Measurements from ENCODE around the gene ATXN3L. TPM values are rescaled to one million over a fixed set of nuclear protein-coding genes. Genes with fewer than 3 reads are reported as not detected.

The ATXN3L gene
- not detected in 2 replicates for total RNA-seq

DNA sequence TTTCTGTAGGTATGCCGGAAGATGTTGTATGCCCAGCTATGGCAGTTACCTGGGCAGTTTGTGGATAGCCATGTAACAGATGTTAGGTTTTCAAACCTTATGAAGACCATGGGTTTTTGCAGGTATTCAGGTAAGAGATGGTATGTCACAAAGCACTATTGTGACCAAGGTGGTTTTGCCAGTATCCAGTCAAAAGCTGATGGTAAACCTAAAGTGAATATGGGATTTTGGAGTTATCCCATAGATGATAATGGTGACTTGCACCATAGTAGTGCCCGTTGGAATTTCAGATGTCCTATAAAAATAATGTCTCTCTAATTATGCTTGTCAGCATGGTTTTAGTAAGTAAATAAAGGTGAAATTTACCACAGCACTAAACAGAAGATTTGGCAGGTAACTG is at the start of gene ATXN3L:
ATXN3L (minus strand) TSS at position 101 of the 400 bp plus-strand sequence. CDS start 119 bp downstream, outside the sequence.
- DNase-seq = no peak

DNA sequence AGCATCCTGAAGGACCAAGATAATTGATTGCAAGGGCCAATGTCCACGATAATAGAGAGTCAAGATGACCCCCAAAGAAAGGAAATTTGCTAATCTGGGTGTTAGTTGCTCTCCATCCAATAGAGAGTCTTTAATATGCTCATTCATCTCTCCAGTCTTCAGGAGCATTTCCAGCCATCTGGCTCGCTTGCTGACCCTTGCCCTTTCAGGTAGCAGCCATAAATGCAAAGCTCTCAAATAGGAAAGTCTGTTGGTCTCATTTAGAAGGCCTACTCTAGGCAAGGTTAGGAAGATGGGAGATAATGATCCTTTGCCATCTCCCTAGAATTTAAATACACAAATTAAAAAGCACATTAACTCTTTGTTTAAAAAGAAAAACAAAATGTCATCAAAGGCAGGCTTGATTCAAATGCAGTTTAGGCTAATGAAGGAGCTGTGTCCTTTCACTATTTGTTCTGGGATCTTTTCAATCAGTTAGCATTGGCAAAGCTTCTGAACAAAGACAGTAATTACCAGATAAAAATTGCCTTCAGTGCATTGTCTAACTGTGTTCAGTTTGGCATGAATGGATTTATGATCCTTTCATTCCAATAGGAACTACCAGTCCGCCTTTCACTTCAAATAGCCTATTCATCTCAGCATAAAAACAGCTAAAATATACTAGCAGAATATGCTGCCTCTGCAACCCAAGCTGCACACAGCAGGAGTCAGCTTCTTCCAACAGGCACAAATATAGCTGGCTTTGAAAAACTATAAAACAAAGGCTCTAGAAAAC is 49.6 kb upstream of the ATXN3L start:
- no peak for DNase-seq

GRCh38 chrX:13367950-13368349 is 48.1 kb upstream of the ATXN3L start:
- no peak for DNase-seq

DNA sequence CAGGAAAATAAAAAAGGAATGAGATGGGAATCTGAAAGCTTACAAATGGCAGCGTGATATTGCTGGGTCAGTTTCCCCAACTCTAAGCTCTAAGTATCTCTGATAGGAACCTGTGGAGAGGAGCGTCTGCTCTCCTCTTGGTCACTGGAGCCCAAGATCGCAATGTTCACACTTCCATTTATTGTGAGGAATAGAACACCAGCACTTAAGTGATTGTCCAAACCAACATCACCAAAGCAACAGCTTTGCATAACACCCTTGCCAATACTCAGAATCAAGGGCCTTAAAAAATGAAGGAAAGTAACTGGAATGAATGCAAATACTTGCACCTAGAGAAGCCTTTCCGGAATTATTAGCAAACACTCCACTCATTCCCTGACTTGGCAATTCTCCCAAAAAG is 46.8 kb upstream of the ATXN3L start:
- no peak for DNase-seq

DNA sequence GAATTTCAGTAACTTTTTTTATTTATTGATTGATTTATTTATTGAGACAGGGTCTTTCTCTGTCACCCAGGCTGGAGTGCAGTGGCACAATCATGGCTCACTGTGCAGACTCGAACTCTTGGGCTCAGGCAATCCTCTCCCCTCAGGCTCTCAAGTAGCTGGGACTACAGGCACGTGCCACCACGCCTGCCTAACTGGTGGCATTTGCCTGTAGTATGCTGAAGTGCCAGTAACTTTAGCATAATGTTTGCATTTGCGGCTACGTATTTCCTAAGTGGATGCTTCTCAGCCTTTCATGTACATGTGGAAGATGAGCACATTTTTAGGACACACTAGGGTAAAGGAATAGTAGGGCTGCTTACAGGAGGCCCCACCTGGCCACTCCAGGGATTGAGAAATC is 45.3 kb upstream of the ATXN3L start:
- no peak for DNase-seq

- DNase-seq = peak; percentile 25
Measured at GRCh38 chrX:13364230-13364857, 44.5 kb upstream of the ATXN3L start.

DNA sequence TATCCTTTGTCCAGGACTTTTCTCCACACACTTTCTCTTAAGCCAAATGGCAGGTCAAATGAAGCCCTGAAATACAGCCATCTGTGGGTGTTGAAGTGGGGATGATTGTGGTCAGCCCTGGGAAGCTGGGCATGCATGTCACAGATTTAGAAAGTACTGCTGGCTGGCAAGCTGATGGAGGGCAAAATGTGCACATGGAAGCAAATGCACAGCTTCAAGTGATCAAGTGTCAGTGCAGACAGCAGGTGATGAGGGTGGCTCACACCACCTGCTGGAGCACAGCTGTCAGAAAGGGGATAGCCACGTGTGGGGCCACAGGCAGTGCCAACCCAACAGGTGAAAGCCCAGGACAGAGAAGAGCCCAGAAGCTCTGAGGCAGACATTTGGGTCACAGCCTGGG is 40.3 kb upstream of the ATXN3L start:
- DNase-seq = no peak

DNA sequence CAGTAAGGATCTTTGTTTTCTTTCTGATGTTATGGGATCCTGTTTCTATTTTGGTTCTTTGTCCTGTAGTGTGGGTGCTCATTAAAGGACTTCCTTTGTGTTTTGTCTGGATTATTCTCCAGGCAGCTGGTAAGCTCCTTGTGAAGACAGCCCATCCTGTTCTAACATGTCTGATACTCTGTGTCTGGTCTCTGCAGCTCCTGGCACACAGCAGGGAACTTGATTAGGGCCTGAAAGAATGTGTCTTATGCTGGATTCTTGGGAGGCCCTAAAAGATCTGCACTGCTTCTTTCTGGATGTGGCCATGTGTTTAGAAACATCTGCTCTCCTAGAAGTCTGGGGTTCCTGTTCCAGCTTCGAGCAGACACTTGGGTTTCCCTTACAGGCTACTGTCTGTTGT is 38.1 kb upstream of the ATXN3L start:
- DNase-seq = peak; percentile 55

DNA sequence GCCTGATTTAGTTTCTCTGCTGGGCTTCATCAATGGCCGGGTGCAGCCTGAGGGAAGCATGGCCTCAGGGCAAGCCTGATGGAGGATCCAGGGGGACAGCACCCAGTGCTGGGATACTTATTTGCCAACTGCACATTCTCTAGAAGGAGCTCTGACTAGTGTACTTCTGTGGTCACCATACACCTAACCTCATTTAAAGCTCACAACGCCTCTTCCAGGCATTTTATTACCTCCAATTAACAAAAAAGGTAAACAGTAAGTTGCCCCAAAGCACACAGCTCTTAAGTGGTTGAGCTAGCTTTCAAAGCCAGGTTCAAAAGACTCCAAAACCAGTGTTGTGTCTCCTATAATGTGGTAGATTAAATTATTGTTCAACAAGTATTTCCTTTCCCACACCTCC is 26.8 kb upstream of the ATXN3L start:
- no peak for DNase-seq

DNA sequence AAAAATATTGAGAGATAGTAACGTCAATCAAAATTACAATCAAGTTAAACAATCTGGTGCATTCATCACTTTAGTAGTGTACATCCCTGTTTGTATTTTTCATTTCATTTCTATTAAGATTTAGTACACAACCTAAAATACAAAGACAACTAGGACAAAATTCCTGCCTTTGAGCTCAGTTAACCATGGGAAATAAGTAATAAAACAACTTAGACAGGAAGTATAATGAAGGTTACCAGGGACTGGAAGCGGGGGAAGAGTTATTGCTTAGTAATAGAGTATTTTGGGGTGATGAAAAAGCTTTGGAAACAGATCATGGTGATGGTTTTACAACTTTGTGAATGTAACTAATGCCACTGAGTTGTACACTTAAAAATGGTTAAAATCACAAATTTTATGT is 25.6 kb upstream of the ATXN3L start:
- no peak for DNase-seq

GRCh38 chrX:13345037-13345436 is 25.2 kb upstream of the ATXN3L start:
- DNase-seq = no peak

GRCh38 chrX:13341491-13342101 is 21.7 kb upstream of the ATXN3L start:
- peak; percentile 80 for DNase-seq

DNA sequence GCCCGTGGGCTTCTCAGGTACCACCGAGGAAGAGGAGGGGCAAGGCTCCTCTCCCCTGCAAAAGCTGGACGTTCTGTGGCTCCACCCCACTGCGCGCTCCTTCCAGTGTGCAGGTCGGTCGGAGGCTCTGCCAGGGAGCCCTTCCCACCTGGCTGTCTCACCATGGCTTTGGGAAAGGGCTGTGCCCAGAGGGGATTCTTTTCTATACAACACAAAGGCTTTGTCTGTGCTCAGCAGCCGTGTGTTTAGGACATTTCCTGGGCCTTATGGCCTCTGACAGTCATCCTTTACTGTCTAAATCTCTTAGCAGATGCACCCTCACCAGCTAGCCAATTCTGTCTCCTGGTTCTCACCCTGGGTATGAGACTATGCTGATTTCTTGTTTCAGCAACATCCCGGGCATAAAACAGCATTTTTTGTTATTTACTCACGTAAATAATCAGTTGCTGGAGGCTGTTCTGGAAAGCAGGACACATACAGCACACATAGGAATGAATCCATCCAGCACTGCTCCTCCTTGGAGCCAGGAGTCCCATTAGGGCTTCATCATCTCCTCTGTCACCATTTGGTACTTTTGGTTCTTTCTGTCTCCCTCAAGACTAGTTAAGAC is 20.4 kb upstream of the ATXN3L start:
- DNase-seq = no peak

GRCh38 chrX:13339607-13340006 is 19.8 kb upstream of the ATXN3L start:
- no peak for DNase-seq

DNA sequence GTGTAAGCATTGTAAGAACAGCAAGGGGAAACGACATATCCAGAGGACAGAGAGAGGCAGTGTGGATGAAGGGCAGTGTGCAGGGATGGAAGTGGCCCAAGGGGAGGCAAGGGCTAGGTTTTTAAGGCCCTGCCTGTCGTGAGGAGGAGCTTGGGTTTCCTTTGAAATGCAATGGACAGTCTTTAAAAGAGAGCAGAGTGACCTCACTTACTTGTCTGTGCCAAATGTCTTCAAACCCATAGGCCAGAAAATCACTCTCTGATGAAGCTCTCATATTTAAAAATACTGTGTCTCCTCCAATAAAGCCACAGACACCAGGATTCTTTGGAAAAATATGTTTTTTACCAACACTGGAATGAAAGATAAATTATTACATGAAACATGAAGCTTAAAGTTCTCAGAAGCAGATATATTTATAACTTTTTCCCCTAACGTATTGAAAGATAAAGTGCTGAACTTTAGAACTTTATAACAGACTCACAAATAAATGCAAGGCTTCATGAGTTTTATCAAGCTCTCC is 19.2 kb upstream of the ATXN3L start:
- no peak for DNase-seq

DNA sequence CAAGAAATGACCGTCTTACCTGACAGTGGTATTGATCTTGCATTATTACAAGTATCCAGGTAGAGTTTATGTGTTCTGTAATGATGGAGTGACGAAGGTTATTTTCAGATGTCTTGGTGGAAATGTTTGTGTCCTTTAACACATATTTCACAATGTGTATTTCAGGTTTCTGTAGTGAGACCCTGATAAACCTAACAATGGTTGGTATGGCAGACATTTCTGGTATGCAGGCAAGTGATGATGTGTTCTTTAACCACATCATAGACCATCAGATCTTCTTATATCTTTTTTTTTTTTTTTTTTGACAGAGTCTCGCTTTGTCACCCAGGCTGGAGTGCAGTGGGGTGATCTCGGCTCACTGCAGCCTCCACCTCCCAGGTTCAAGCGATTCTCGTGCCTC is 14.6 kb upstream of the ATXN3L start:
- DNase-seq = no peak

DNA sequence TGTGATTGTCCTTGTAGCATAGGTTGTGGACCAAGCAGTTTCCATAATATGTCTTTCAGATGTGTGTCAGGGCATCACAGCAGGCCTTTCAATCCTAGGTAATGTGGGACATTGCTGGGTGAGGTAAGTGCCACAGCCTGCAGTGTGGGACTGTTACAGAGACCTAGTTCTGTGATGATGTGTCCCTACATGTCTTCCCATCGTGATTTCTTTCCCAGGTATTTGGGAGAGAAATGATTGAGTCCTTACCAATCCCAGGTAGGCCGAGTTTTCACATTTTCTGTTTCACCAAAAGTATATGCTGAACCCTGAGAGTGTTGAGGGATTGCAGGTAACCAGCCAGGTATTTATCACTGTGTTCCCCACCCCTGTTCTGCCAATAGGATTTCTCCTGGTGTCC is 10.6 kb upstream of the ATXN3L start:
- DNase-seq = no peak

DNA sequence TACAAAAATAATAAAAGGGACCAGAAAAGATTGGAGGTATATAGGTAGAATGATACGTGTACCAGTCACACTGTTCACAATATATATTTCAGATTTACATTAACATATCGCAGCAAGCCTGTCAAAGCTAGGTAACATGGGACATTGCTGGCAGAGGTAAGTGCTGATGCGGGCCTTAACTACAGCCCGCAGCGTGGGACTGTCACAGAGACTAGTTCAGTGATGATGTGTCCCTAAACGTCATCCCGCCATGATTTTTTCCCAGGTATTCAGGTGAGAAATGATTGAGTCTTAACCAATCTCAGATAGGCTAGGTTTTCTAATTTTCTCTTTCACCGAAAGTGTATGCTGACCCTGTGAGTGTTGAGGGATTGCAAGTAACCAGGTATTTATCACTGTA is 7.8 kb upstream of the ATXN3L start:
- DNase-seq = no peak

DNA sequence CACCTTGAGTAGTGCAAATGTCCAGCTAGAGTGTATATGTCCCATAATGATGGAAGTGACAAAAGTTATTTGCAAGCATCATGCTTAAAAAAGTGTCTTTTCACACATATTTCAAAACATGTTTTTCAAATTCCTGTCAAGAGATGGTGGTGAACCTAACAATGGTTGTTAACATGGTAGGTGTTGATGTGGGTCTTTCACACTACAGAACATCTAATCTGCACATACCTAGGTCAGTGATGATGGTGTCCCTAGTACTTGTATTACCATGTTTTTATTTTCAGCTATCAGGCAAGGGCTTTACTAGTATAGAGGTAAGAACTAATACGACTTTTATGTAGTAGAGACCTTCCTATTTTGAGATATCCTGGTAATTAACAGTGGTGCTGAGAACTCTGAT is 3.4 kb upstream of the ATXN3L start:
- DNase-seq = no peak

DNA sequence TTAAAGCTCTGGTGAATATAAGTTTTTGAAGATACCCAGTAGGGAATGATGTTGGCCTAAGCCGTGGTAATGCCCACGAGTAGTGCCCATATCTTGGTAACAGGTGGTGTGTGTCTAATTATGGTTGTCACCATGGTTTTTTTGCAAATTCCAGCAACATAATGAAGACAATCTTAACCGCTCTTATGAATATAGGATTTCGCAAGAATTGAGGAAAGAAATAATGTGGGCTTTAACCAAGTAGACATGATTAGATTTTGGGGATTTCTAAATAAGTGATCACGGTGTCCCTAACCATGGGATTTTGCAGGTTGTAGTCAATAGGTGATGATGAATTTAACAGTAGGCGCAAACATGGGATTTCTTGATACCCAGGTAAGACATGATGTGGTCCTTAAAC is 2.5 kb downstream of the ATXN3L start:
- DNase-seq = no peak

DNA sequence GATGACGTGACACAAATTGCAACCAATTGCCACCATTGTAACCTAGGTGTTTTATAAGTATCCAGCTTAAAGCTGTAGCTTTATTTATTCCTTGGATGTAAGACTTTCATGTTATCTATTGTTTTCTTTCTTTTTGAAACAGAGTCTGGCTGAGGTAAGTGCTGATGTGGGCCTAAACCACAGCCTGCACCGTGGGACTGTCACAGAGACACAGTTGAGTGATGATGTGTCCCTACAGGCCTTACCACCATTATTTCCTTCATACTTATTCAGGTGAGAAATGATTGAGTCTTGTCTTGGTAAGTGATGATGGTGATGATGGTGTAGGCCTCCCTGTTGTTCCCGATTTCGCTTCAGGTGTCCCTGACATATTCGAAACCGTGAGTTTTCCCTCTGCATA is 8.3 kb downstream of the ATXN3L start:
- no peak for DNase-seq

GRCh38 chrX:13309631-13310030 is 10.2 kb downstream of the ATXN3L start:
- DNase-seq = no peak

DNA sequence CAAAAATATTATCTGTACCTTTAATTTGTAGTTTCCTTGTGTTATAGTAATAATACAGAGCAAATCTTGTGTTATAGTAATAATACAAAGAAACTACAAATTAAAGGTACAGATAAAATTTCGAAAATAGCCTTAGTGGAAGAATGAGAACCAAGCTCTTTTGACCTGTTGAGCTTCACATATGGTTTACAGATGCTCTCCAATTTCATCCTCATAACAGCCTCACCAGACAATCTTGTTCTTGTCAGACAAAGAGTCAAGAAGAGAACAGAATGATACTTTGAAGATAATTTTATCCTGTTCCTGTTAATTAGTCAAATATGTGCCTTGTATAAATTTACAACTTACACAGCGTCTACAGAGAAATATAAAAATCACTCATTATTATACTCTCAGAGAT is 12.8 kb downstream of the ATXN3L start:
- DNase-seq = no peak

Measured in dermis blood vessel endothelial cell (primary cell).